MCF 10A (cell line): ENCODE results near the gene MAP7. TPM values are rescaled to one million over a fixed set of nuclear protein-coding genes. Genes with fewer than 3 reads are reported as not detected.

Experiments
- Bru-seq: library from RNA; stranded (reverse); fragments of 400-500 nt; gene quantifications from one replicate; lab custom pipeline; 2021; lab: Mats Ljungman, UMichigan
- BruChase-seq, 2 experiments: library from RNA; stranded (reverse); fragments of 400-500 nt; gene quantifications; one replicate each; lab custom pipeline; 2021; lab: Mats Ljungman, UMichigan
- BruUV-seq: library from RNA; stranded (reverse); fragments of 400-500 nt; replicated peaks from 2 replicates; lab custom pipeline; 2021; lab: Mats Ljungman, UMichigan
- CTCF ChIA-PET: fragments of 300-600 bp; sonication (Branson Sonifier 250); formaldehyde crosslinking; extraction: SDS; loops from one replicate; lab custom pipeline; 2021; ENCODE audit warnings: antibody characterized with exemption, inconsistent platforms; lab: Yijun Ruan, JAX
- POLR2A ChIA-PET: fragments of 300-600, 350-650 bp; sonication (Branson Sonifier 250); formaldehyde crosslinking; extraction: SDS; loops from one replicate; lab custom pipeline; 2020; ENCODE audit warnings: antibody characterized with exemption, inconsistent platforms; lab: Yijun Ruan, JAX
- DNase-seq: peaks from one replicate; pipeline ENCODE4 v3.0.0-alpha.2; 2018; ENCODE audit not compliant: unreplicated experiment
- H3K27ac Mint-ChIP-seq: one replicate; pipeline ENCODE4 v1.8.0; 2022; ENCODE audit warnings: mild to moderate bottlenecking, low read depth, mixed read lengths; ENCODE audit not compliant: unreplicated experiment
- H3K27me3 Mint-ChIP-seq: one replicate; pipeline ENCODE4 v1.8.0; 2022; ENCODE audit warnings: mixed read lengths; ENCODE audit not compliant: insufficient read depth, unreplicated experiment
- H3K36me3 Mint-ChIP-seq: one replicate; pipeline ENCODE4 v1.8.0; 2022; ENCODE audit warnings: mild to moderate bottlenecking, moderate library complexity, mixed read lengths; ENCODE audit not compliant: insufficient read depth, unreplicated experiment
- H3K4me1 Mint-ChIP-seq: one replicate; pipeline ENCODE4 v1.8.0; 2022; ENCODE audit warnings: mixed read lengths; ENCODE audit not compliant: insufficient read depth, unreplicated experiment
- H3K4me3 Mint-ChIP-seq: one replicate; pipeline ENCODE4 v1.8.0; 2022; ENCODE audit warnings: mild to moderate bottlenecking, moderate library complexity, mixed read lengths; ENCODE audit not compliant: unreplicated experiment
- H3K9me3 Mint-ChIP-seq: one replicate; pipeline ENCODE4 v1.8.0; 2022; ENCODE audit warnings: mixed read lengths; ENCODE audit not compliant: unreplicated experiment
- intact Hi-C: fragments of 100-400 bp; cut with micrococcal nuclease; formaldehyde crosslinking; loops from 2 replicates; pipeline ENCODE4 v1.14.1; 2022
- long read RNA-seq: library from polyadenylated mRNA; stranded (forward); transcript quantifications from one replicate; pipeline ENCODE4 v2.0.0, GENCODE V29; 2022
- total RNA-seq: library from RNA; stranded (reverse); gene quantifications from 2 replicates; pipeline ENCODE4 v1.2.3, GENCODE V29; 2022
- TF ChIP-seq, protein P1 (sequence below): fragments of 200-600 bp; IDR thresholded peaks from one replicate; pipeline ENCODE4 v1.8.0; 2022; ENCODE audit warnings: antibody characterized with exemption, mild to moderate bottlenecking; ENCODE audit not compliant: unreplicated experiment

The MAP7 gene
- total RNA-seq, result 15.4 and 17.2 TPM in 2 replicates
- percentile 65 among the genes with signal in this experiment for Bru-seq, nascent RNA
- BruChase-seq, experiment 1, labeled RNA remaining after a 6-hour chase, result percentile 60 among the genes with signal in this experiment
- BruChase-seq, experiment 2, labeled RNA remaining after a 2-hour chase, result percentile 60 among the genes with signal in this experiment
- long read RNA-seq, full-length matches to known transcripts, result 44 of 52 reads
- long read RNA-seq, partial matches to known transcripts, result 7 of 52 reads
- long read RNA-seq, other reads (novel, unspliced or antisense), result 1 of 52 reads

GRCh38 chr6:136550330-136551071 is at the start of gene MAP7:
TSS of gene MAP7 (minus strand) at chr6:136550422. CDS start at chr6:136550408, 14 bp downstream.
- no peaks in the 10 kb centered on the region for H3K9me3 Mint-ChIP-seq
- POLR2A ChIA-PET, result interaction anchor here (0.5 to 4.8 kb wide), 17 partner anchors 9 to 1052 kb away, joined by 3 to 46 read pairs (median 3); partner anchors contain the start of genes BCLAF1, MAP3K5 and MTFR2
- peak within 1 kb of the TSS; percentile 72 for H3K4me3 Mint-ChIP-seq
- H3K27ac Mint-ChIP-seq, result peak within 1 kb of the TSS; percentile 57
- DNase-seq, result peak; percentile 86
- H3K36me3 Mint-ChIP-seq, result no peaks in the 10 kb centered on the region
- no peaks in the 10 kb centered on the region for H3K27me3 Mint-ChIP-seq
- BruUV-seq, result no TSS peak
- TF ChIP-seq, protein P1, sequence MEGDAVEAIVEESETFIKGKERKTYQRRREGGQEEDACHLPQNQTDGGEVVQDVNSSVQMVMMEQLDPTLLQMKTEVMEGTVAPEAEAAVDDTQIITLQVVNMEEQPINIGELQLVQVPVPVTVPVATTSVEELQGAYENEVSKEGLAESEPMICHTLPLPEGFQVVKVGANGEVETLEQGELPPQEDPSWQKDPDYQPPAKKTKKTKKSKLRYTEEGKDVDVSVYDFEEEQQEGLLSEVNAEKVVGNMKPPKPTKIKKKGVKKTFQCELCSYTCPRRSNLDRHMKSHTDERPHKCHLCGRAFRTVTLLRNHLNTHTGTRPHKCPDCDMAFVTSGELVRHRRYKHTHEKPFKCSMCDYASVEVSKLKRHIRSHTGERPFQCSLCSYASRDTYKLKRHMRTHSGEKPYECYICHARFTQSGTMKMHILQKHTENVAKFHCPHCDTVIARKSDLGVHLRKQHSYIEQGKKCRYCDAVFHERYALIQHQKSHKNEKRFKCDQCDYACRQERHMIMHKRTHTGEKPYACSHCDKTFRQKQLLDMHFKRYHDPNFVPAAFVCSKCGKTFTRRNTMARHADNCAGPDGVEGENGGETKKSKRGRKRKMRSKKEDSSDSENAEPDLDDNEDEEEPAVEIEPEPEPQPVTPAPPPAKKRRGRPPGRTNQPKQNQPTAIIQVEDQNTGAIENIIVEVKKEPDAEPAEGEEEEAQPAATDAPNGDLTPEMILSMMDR, result peak; percentile 97
- peaks cover 8% of the 10 kb centered on the region for H3K4me1 Mint-ChIP-seq
- CTCF ChIA-PET, result interaction anchor here (0.6 to 2.3 kb wide), 37 partner anchors 8 to 1257 kb away, joined by 3 to 11 read pairs (median 4); partner anchors contain the start of genes BCLAF1, MAP3K5 and MTFR2
- intact Hi-C loops, result loop anchor here (1.0 to 2.0 kb wide), 4 partner anchors 243 to 1100 kb away; partner anchors contain the start of genes BCLAF1 and MTFR2

DNA sequence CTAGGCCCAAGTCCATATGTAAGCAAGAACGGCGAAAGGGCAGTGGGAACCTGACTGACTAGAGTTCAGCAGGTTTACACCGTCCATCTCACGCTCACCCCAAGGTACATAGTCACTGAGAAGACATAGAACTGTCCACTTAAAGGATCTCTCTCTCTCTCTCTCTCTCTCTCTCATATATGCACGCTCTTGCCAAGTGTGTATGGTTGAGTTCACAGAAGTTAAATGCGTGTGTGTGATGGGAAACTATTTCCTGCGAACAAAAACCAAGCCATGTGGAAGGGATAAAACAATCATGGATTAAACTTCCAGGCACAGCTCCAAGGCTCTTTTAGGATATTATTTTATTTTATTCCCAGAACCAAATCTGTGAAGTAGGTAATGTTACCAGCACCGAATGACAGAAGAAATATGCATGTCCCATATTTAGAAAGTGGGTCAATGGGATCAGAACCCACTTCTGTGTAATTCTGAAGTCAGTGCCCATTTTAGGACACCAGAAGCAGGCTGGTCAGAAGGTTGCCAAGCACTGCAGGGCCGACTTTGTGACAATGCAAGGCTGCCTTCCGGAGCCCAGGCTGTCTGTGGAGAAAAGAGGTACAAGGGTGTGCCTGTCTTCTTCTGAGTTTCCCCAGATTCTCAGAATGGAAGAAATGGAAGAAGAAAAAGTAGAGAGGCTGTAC is 49.2 kb upstream of the MAP7 start:
- TF ChIP-seq, protein P1, result no peak
- peaks cover 4% of the 10 kb centered on the region for H3K4me1 Mint-ChIP-seq
- ChIA-PET POLR2A (no interaction called here), CTCF (no interaction called here)
- H3K36me3 Mint-ChIP-seq, result peaks cover 13% of the 10 kb centered on the region
- H3K27ac Mint-ChIP-seq, result no peak overlapping the region
- H3K27me3 Mint-ChIP-seq, result no peaks in the 10 kb centered on the region
- no TSS peak for BruUV-seq
- peaks cover 5% of the 10 kb centered on the region for H3K9me3 Mint-ChIP-seq
- no peak for DNase-seq
- intact Hi-C loops, result no loop called here
- H3K4me3 Mint-ChIP-seq, result no peak overlapping the region

DNA sequence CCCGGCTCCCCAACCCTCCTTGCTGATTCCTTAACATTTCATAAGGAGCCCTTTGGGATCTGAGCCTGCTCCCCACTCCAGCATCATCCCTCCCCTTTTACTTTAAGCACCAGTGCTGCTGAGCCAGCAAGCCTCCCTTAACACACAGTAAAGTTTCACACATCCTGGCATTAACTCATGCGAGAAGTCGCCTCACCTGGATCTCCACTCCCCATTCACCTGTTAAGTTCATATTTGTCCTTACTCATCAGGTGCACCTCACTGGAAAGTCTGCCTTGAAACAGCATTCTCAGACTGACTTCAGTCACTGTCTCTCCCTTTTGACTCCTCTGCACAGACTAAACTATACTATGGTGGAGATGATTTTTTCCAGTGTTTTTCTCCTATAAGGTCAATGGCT is 47.8 kb upstream of the MAP7 start:
- peaks cover 12% of the 10 kb centered on the region for H3K9me3 Mint-ChIP-seq
- H3K27ac Mint-ChIP-seq, result peak overlapping the region; percentile 54
- H3K4me1 Mint-ChIP-seq, result peaks cover 18% of the 10 kb centered on the region
- intact Hi-C loops, result no loop called here
- H3K27me3 Mint-ChIP-seq, result no peaks in the 10 kb centered on the region
- BruUV-seq, result no TSS peak
- peaks cover 2% of the 10 kb centered on the region for H3K36me3 Mint-ChIP-seq
- DNase-seq, result no peak
- ChIA-PET CTCF (interaction anchor here (1.3 to 1.6 kb wide), 2 partner anchors 46 to 194 kb away, joined by 6 to 12 read pairs; partner anchors contain the start of gene MAP3K5), POLR2A (interaction anchor here (1.6 kb wide), 1 partner anchor 12 kb away, joined by 4 read pairs; no protein-coding TSS in a partner anchor)
- no peak overlapping the region for H3K4me3 Mint-ChIP-seq
- TF ChIP-seq, protein P1, result no peak
